ENCODE measurements around the gene CALN1.

CALN1 gene

DNA sequence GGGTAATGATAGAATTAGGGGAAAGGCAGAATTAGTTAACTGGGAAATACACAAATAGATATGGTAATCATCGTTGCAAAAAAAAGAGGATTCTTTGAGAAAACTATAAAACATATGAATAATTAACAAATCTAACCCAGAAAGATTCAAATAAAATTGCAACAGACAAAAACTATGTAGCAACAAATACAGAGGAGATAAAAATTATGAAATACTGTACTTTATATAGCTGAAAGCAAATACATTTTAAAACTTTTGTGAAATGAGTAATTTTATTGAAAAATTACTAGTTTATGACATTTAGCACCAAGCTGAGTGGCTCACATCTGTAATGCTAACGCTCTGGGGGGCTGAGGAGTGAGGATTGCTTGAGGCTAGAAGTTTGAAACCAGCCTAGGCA is 356.7 kb downstream of the CALN1 start:
- H3K9me3 ChIP-seq (ENCODE audit: control insufficient read depth, insufficient read depth, low read depth, low read length), result no peaks in the 10 kb centered on the region
- H3K4me3 ChIP-seq (ENCODE audit: low read depth, low read length), result no peak overlapping the region
- H3K27ac ChIP-seq (ENCODE audit: extremely low read depth, low read depth, low read length), result no peak overlapping the region
- CTCF ChIA-PET, result no interaction called here
- POLR2A ChIA-PET, result no interaction called here
- H3K36me3 ChIP-seq (ENCODE audit: control insufficient read depth in 2 of 2, insufficient read depth in 1 of 2, low read length in 2 of 2), result no peaks in the 10 kb centered on the region
- TF ChIP-seq ZNF792 (tag by site-specific recombination; IDR thresholded peaks at IDR 0.05), result no peak
- TF ChIP-seq KLF7 (tag by site-specific recombination; IDR thresholded peaks at IDR 0.05; ENCODE audit: borderline replicate concordance), result no peak
- TF ChIP-seq EGR2 (tag by site-specific recombination; IDR thresholded peaks at IDR 0.05; ENCODE audit: low read depth), result no peak
- no peak for TF ChIP-seq ZNF239 (tag by site-specific recombination; IDR thresholded peaks at IDR 0.05)
- no peak for TF ChIP-seq PRDM4 (tag by site-specific recombination; IDR thresholded peaks at IDR 0.05)
- no peak for TF ChIP-seq ZNF274 (IDR thresholded peaks at IDR 0.05; ENCODE audit: low read length)
- no peak for TF ChIP-seq ZNF274 (tag by site-specific recombination; IDR thresholded peaks at IDR 0.05; ENCODE audit: borderline replicate concordance)
- no peak for TF ChIP-seq REPIN1 (tag by site-specific recombination; IDR thresholded peaks at IDR 0.05; ENCODE audit: low read depth)
- TF ChIP-seq ZNF16 (tag by site-specific recombination; IDR thresholded peaks at IDR 0.05; ENCODE audit: low read depth), result no peak
- no peak for TF ChIP-seq ZBTB10 (tag by site-specific recombination; IDR thresholded peaks at IDR 0.05)
- TF ChIP-seq, protein P1, sequence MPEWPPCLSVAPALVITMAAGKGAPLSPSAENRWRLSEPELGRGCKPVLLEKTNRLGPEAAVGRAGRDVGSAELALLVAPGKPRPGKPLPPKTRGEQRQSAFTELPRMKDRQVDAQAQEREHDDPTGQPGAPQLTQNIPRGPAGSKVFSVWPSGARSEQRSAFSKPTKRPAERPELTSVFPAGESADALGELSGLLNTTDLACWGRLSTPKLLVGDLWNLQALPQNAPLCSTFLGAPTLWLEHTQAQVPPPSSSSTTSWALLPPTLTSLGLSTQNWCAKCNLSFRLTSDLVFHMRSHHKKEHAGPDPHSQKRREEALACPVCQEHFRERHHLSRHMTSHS (tag by site-specific recombination; IDR thresholded peaks at IDR 0.05), result no peak
- no peak for TF ChIP-seq ZNF626 (tag by site-specific recombination; IDR thresholded peaks at IDR 0.05)
- TF ChIP-seq ZNF514 (tag by site-specific recombination; IDR thresholded peaks at IDR 0.05), result no peak
- no peak for TF ChIP-seq ZNF280C (tag by site-specific recombination; IDR thresholded peaks at IDR 0.05)
- TF ChIP-seq ZNF114 (tag by site-specific recombination; IDR thresholded peaks at IDR 0.05), result no peak
- no peak for TF ChIP-seq ZBTB8A (tag by site-specific recombination; IDR thresholded peaks at IDR 0.05)
- no peak for TF ChIP-seq YY1 (tag by site-specific recombination; IDR thresholded peaks at IDR 0.05)
- H3K4me1 ChIP-seq (ENCODE audit: control insufficient read depth, insufficient read depth, low read length), result no peaks in the 10 kb centered on the region

DNA sequence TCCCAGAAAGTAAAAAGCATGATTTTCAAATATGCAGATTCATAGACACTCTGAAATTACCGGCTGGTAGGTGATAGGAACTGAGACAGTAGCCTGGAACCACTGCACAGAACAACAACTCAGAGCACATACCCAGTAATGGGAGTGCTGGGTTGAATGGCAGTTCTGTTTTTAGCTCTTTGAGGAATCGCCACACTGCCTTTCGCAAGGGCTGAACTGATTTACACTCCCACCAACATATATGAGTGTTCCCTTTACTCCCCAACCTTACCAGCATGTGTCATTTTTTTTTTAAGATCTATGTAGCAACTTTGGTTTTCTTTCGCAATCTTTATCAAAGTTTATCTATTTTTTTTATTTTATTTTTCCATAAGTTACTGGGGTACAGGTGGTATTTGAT is 358.8 kb downstream of the CALN1 start:
- CTCF ChIA-PET, result no interaction called here
- POLR2A ChIA-PET, result no interaction called here
- H3K9me3 ChIP-seq (ENCODE audit: control insufficient read depth, insufficient read depth, low read depth, low read length), result no peaks in the 10 kb centered on the region
- TF ChIP-seq OSR2 (tag by site-specific recombination; IDR thresholded peaks at IDR 0.05), result no peak
- TF ChIP-seq, protein P2, sequence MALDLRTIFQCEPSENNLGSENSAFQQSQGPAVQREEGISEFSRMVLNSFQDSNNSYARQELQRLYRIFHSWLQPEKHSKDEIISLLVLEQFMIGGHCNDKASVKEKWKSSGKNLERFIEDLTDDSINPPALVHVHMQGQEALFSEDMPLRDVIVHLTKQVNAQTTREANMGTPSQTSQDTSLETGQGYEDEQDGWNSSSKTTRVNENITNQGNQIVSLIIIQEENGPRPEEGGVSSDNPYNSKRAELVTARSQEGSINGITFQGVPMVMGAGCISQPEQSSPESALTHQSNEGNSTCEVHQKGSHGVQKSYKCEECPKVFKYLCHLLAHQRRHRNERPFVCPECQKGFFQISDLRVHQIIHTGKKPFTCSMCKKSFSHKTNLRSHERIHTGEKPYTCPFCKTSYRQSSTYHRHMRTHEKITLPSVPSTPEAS (tag by site-specific recombination; IDR thresholded peaks at IDR 0.05), result no peak
- TF ChIP-seq ZNF292 (tag by site-specific recombination; IDR thresholded peaks at IDR 0.05; ENCODE audit: borderline replicate concordance, low read depth), result no peak
- TF ChIP-seq ZNF155 (tag by site-specific recombination; IDR thresholded peaks at IDR 0.05), result no peak
- TF ChIP-seq ZFHX2 (tag by site-specific recombination; conservative IDR thresholded peaks at IDR 0.05), result no peak
- TF ChIP-seq YY1 (tag by site-specific recombination; IDR thresholded peaks at IDR 0.05), result no peak
- TF ChIP-seq ZNF660 (tag by site-specific recombination; IDR thresholded peaks at IDR 0.05), result no peak
- TF ChIP-seq ZNF138 (tag by site-specific recombination; IDR thresholded peaks at IDR 0.05; ENCODE audit: borderline replicate concordance), result no peak
- no peak for TF ChIP-seq ZBTB1 (tag by site-specific recombination; IDR thresholded peaks at IDR 0.05)
- TF ChIP-seq GLI4 (tag by site-specific recombination; IDR thresholded peaks at IDR 0.05), result no peak
- TF ChIP-seq ZNF133 (tag by site-specific recombination; IDR thresholded peaks at IDR 0.05), result no peak
- no peak for TF ChIP-seq KLF10 (tag by site-specific recombination; IDR thresholded peaks at IDR 0.05)

More for the DNA sequence above, 358.8 kb downstream of the CALN1 start:
- Histone ChIP-seq H3K27ac (ENCODE audit: extremely low read depth, low read depth, low read length) (no peak overlapping the region), H3K4me1 (ENCODE audit: control insufficient read depth, insufficient read depth, low read length) (no peaks in the 10 kb centered on the region), H3K36me3 (ENCODE audit: control insufficient read depth in 2 of 2, insufficient read depth in 1 of 2, low read length in 2 of 2) (no peaks in the 10 kb centered on the region), H3K4me3 (ENCODE audit: low read depth, low read length) (no peak overlapping the region)
